Measurements from ENCODE around the gene RASL10A.

Gene RASL10A

GRCh38 chr22:29337631-29338284, 22.3 kb upstream of the RASL10A start:
- DNase-seq = no peak

DNA sequence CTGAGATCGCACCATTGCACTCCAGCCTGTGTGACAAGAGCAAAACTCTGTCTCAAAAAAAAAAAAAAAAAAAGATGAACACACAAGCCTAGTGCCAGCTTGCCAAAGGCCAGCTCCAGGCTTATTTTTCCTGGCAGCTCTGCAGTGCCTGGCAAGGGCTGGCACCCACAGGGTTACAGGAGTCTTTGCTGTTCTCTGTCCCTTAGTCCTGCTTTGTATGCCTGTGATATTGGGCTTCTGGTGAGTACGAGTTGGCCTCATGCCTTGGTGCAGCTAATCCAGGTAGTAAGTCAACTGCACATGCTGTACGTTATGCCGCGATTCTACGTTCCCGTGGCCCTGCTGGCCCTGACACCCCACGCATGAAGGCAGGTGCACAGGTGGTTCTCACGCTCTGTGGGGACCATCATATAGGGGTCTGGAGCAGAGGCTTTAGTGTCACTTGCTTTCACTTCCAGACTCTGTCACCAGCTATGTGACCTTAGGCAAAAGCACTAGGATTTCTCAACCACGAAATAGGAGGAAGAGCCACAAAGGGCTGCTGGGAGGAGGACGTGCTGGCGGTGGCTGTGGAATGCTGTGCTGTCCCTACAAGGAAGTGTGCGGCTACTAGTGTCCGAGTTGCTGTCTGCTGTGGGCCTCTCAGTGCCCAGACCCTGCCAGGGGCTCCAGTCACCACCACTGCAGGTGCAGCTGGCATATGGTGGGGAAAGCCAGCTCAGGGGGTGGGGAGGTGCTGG, 21.4 kb upstream of the RASL10A start:
- DNase-seq = no peak

DNA sequence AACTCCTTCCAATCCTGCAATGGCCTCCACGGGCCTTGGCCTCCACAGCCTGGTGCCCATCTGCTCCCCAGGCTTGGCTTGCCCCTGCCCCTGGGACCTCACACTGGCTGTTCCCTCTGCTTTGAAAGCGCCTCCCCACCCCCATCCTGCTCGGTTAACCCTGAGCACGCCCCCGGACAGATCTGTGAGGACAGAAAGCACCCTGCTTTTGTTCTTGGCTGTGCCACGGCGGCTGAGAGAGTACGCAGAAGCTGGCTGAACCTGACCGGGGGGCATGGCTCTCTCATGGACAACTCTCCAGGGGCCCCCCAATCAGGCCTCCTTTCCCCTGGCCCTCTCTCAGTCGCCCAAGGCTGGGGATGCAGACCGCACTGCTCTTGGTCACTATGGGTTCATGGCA, 20.2 kb upstream of the RASL10A start:
- DNase-seq = no peak

GRCh38 chr22:29334696-29335344, 19.3 kb upstream of the RASL10A start:
- no peak for DNase-seq

- no peak for DNase-seq
These were observed 18.7 kb upstream of the RASL10A start for GRCh38 chr22:29334148-29334547.

GRCh38 chr22:29332886-29333496, 17.5 kb upstream of the RASL10A start:
- no peak for DNase-seq

DNA sequence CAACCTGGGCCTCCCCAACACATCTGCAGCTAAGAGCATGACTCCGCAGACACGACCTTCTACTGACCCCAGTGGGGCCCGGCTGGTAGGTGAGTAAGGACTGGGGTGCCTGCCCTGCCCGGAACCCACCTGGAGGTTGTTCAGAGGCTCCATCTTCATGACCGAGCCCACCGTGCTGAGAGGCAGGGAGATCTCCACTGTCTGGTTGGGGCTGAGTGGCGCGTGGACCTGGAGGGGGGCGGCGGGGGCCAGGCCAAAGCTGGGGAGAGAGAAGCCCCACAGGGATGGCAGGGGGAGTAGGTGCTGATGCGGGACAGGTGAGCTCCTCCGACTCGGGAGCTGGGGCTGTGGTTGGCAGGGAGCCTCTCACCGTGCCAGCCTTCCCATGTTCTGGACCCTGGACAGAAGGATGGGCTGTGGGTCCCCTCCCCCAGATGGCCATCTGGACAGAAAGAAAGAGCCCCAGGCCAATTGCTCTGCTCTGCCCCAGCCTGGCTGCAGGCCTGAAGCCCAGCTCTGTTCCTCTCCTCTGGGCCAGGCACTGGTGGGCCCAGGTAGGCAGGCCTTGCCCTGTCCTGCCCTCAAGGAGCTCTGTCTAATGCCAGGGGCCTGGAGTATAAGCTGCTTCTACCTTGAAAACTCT, 16.3 kb upstream of the RASL10A start:
- DNase-seq = no peak

GRCh38 chr22:29331213-29331612, 15.7 kb upstream of the RASL10A start:
- DNase-seq = no peak

GRCh38 chr22:29330753-29331152, 15.3 kb upstream of the RASL10A start:
- no peak for DNase-seq

- DNase-seq = no peak
These were observed 14.8 kb upstream of the RASL10A start for GRCh38 chr22:29330291-29330690.

GRCh38 chr22:29329581-29329980, 14.1 kb upstream of the RASL10A start:
- DNase-seq = no peak

DNA sequence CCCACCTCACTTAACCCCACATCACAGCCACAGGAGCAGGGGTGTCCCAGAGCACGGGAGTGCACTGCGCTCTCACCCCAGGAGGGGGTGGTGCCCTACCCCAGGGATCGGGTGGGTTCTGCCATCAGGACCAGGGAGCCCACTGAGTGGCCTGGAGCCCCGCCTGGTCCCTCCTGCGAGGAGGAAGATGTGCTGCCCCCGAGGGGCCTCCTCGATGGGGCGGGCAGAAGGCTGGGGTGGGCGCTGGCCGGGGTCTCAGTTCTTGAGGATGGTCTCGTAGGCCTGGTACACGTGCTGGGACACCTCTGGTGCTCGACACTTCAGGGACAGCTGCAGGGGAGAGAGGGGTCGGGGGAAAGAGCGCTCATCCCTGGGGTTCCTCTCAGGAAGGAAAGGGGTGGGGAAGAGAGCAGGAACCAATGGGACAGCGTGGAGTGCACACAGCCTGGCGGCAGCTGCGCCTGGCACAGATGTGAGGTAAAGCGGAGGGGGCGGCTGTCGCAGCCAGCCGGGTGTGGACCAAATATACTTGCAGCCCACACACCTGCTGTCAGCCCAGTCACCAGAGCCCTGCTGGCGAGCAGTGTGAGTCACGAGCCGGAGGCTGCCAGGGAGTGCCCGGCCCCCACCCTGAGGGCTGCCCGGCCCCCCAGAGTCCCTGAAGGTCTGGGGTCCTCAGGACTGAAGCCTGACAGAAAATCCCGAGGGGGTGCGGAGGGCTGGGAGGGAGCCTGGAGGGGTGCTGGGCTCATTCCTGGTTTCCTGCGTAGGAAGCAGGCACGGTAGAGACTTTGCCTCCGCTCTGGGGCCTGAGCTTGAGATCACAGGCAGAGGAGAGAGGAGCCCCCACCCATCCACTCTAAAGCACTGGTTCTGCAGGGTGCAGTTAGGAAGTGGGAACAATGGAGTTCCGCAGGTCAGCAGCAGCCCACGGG, 13.3 kb upstream of the RASL10A start:
- DNase-seq = no peak

- DNase-seq = no peak
These were observed 12.6 kb upstream of the RASL10A start for GRCh38 chr22:29328055-29328454.

GRCh38 chr22:29327089-29327764, 11.7 kb upstream of the RASL10A start:
- no peak for DNase-seq

GRCh38 chr22:29326481-29326880, 11.0 kb upstream of the RASL10A start:
- DNase-seq = no peak

- DNase-seq = no peak
These were observed 10.4 kb upstream of the RASL10A start for GRCh38 chr22:29325785-29326315.

- DNase-seq = no peak
These were observed 9.9 kb upstream of the RASL10A start for GRCh38 chr22:29325356-29325755.

GRCh38 chr22:29323641-29324040, 8.1 kb upstream of the RASL10A start:
- DNase-seq = no peak

- no peak for DNase-seq
These were observed 5.0 kb upstream of the RASL10A start for GRCh38 chr22:29320546-29320945.

GRCh38 chr22:29319072-29319471, 3.6 kb upstream of the RASL10A start:
- DNase-seq = no peak

DNA sequence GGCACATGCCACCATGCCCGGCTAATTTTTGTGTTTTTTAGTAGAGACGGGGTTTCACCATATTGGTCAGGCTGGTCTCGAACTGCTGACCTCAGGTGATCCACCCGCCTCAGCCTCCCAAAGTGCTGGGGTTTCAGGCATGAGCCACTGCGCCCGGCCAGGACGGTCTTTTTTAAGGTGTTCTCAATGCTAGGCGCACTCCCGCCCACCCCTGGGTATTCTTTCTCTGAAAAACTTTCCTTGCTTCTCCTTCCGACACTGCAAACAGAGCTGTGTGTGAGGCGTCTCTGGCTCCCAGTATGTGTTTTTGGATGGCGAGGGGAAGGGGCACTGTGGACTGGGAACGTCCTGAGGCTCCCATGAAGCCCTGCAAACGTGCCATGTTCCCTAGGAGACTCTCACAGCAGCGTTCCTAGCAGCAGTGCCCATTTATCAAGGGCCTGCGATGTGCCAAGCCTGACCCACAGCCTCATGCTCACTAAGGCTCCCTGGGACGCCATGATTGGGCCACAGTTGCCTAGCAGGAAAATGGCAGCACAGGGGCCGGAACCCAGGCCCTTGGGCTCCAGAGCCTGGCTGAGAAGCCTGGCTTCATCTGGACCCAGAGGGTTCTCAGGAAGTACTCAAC, 2.4 kb upstream of the RASL10A start:
- DNase-seq = no peak
